PC-3 (cell line): ENCODE measurements around the gene SRI. TPM values are rescaled to one million over a fixed set of nuclear protein-coding genes. Genes with fewer than 3 reads are reported as not detected.

Experiments used
- ATAC-seq: fragments of 200-7000 bp; cut with Tn5 transposase; 2 replicates; pipeline ENCODE4 v1.9.1; 2020; ENCODE audit warnings: mild to moderate bottlenecking, moderate library complexity
- BruUV-seq: library from RNA; stranded (reverse); fragments of 400-500 nt; replicated peaks from 2 replicates; lab custom pipeline; 2021; lab: Mats Ljungman, UMichigan
- CTCF ChIA-PET: fragments of 300-600 bp; sonication (Branson Sonifier 250); formaldehyde crosslinking; loops from one replicate; lab custom pipeline; 2022; ENCODE audit warnings: antibody characterized with exemption; lab: Charles Lee
- POLR2A ChIA-PET: fragments of 300-600 bp; sonication (Branson Sonifier 250); formaldehyde crosslinking; loops from one replicate; lab custom pipeline; 2022; ENCODE audit warnings: antibody characterized with exemption; ENCODE audit not compliant: unreplicated experiment; lab: Charles Lee
- DNase-seq: peaks from one replicate; pipeline ENCODE4 v3.0.0-alpha.2; 2015
- H2AFZ ChIP-seq: fragments of 300-600 bp; sonication (generic); 2 replicates; pipeline ENCODE4 v1.6.0; 2016; ENCODE audit warnings: antibody characterized with exemption, low read length
- H3F3A ChIP-seq: fragments of 300-600 bp; sonication (generic); one replicate; pipeline ENCODE4 v1.6.0; 2017; ENCODE audit warnings: antibody characterized with exemption, low read length, control low read depth, mild to moderate bottlenecking; ENCODE audit not compliant: unreplicated experiment
- H3K27ac ChIP-seq: fragments of 300-600 bp; sonication (generic); 2 replicates; pipeline ENCODE4 v1.5.1; 2016; ENCODE audit warnings: mild to moderate bottlenecking, low read length
- H3K27me3 ChIP-seq: fragments of 300-600 bp; sonication (generic); 2 replicates; pipeline ENCODE4 v1.6.1; 2016; ENCODE audit warnings: low read length, mixed read lengths
- H3K36me3 ChIP-seq: fragments of 300-600 bp; sonication (generic); 2 replicates; pipeline ENCODE4 v1.6.1; 2016; ENCODE audit warnings: low read depth, mixed run types, low read length, mixed read lengths
- H3K4me1 ChIP-seq: fragments of 300-600 bp; sonication (generic); 2 replicates; pipeline ENCODE4 v1.5.1; 2016; ENCODE audit warnings: low read length; ENCODE audit not compliant: insufficient read depth
- H3K4me2 ChIP-seq: fragments of 300-600 bp; sonication (generic); 2 replicates; pipeline ENCODE4 v1.6.0; 2016; ENCODE audit warnings: low read length
- H3K4me3 ChIP-seq: fragments of 300-600 bp; sonication (generic); 2 replicates; pipeline ENCODE4 v1.5.1; 2016; ENCODE audit warnings: mild to moderate bottlenecking, low read length, mixed read lengths
- H3K79me2 ChIP-seq: fragments of 300-600 bp; sonication (generic); 2 replicates; pipeline ENCODE4 v1.6.1; 2017; ENCODE audit warnings: low read length, mixed read lengths
- H3K9ac ChIP-seq: fragments of 300-600 bp; sonication (generic); 2 replicates; pipeline ENCODE4 v1.6.0; 2016; ENCODE audit warnings: mild to moderate bottlenecking, low read length
- H3K9me2 ChIP-seq: fragments of 300-600 bp; sonication (generic); replicated peaks from 2 replicates; pipeline ENCODE4 v1.6.1; 2016; ENCODE audit warnings: mixed run types, low read length, mixed read lengths
- H3K9me3 ChIP-seq: fragments of 300-600 bp; sonication (generic); 2 replicates; pipeline ENCODE4 v1.6.1; 2016; ENCODE audit warnings: low read length, mixed read lengths
- H4K20me1 ChIP-seq: fragments of 300-600 bp; sonication (generic); 2 replicates; pipeline ENCODE4 v1.6.1; 2016; ENCODE audit warnings: low read length, mixed read lengths
- EZH2 ChIP-seq: fragments of 300-600 bp; sonication (generic); IDR thresholded peaks from one replicate; pipeline ENCODE4 v1.6.1; 2017; ENCODE audit warnings: antibody characterized with exemption, mild to moderate bottlenecking, low read length; ENCODE audit not compliant: unreplicated experiment
- EZH2phosphoT487 ChIP-seq: fragments of 300-600 bp; sonication (generic); IDR thresholded peaks from 2 replicates; pipeline ENCODE4 v1.6.1; 2018; ENCODE audit warnings: mild to moderate bottlenecking, antibody characterized with exemption, low read length, borderline replicate concordance
- intact Hi-C: fragments of 100-400 bp; cut with micrococcal nuclease; formaldehyde crosslinking; loops from 2 replicates; pipeline ENCODE4 v1.9.0; 2023
- total RNA-seq: library from RNA; depleted of rRNA; stranded (reverse); fragments of >200 nt; gene quantifications from 2 replicates; pipeline ENCODE4 v1.2.3, GENCODE V29; 2014
- TF ChIP-seq, protein P1 (sequence below): fragments of 300-600 bp; sonication (generic); conservative IDR thresholded peaks from 2 replicates; pipeline ENCODE4 v1.5.1; 2017; ENCODE audit warnings: antibody characterized with exemption, low read depth, mild to moderate bottlenecking, low read length

The SRI gene
- total RNA-seq, 1 experiment from 2014 or later = 151 TPM

DNA sequence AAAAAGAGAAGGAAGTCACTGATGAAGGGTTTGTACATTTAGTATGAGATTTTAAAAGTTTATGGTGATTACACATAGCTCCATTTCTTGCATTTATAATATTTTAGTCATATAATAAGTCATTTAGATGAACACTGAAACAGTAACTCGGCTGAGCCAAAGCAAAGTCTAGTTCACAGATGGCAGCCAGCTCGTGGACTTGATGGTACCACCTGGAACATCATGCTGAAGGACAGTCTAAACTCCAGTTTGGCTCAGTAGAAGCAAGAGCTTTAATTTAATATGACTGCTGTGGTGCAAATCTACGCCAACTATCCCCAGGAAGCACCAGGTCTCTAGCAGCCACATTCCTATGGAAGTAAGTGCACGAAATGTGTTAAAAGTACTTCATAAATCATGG is 16.4 kb downstream of the SRI start:
- POLR2A ChIA-PET = interaction anchor here (0.5 kb wide), 1 partner anchor 17 kb away, joined by 7 read pairs; no protein-coding TSS in a partner anchor
- Histone ChIP-seq H3K79me2 (no peaks in the 10 kb centered on the region), H3K4me2 (no peak overlapping the region), H3F3A (no peaks in the 10 kb centered on the region), H3K27me3 (no peaks in the 10 kb centered on the region), H3K9me2 (no peaks in the 10 kb centered on the region), H3K9me3 (no peaks in the 10 kb centered on the region), H3K4me3 (no peak overlapping the region), H3K27ac (no peak overlapping the region), H3K9ac (no peak overlapping the region), H2AFZ (no peak overlapping the region), H3K4me1 (no peaks in the 10 kb centered on the region), H4K20me1 (no peaks in the 10 kb centered on the region), H3K36me3 (peaks cover 43% of the 10 kb centered on the region)
- no peak for ATAC-seq
- no peak for TF ChIP-seq EZH2phosphoT487
- TF ChIP-seq EZH2 = no peak
- TF ChIP-seq, protein P1, sequence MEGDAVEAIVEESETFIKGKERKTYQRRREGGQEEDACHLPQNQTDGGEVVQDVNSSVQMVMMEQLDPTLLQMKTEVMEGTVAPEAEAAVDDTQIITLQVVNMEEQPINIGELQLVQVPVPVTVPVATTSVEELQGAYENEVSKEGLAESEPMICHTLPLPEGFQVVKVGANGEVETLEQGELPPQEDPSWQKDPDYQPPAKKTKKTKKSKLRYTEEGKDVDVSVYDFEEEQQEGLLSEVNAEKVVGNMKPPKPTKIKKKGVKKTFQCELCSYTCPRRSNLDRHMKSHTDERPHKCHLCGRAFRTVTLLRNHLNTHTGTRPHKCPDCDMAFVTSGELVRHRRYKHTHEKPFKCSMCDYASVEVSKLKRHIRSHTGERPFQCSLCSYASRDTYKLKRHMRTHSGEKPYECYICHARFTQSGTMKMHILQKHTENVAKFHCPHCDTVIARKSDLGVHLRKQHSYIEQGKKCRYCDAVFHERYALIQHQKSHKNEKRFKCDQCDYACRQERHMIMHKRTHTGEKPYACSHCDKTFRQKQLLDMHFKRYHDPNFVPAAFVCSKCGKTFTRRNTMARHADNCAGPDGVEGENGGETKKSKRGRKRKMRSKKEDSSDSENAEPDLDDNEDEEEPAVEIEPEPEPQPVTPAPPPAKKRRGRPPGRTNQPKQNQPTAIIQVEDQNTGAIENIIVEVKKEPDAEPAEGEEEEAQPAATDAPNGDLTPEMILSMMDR = no peak
- intact Hi-C loops = no loop called here
- no TSS peak for BruUV-seq
- DNase-seq = no peak
- CTCF ChIA-PET = no interaction called here

DNA sequence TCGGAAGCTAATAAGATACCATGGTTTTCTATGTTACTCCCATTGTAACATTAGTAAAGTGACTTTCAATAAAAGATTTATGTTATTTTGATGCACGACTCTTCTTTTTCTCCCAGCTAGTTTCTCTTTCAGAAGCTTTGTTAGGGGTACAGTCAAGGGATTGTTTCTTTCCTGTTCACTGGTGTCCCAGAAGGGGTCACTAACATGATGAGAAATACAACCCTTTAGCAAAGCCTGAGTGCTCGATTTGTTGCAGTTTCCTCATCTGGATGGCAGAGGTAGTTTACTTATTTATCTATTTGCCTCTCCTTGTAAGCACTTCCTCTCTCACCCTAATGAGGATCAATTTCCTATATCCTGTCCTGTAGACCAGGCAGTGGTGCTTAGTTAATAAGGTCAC is 17.0 kb downstream of the SRI start:
- ChIA-PET POLR2A (interaction anchor here (0.5 kb wide), 1 partner anchor 18 kb away, joined by 7 read pairs; no protein-coding TSS in a partner anchor), CTCF (no interaction called here)
- intact Hi-C loops = no loop called here

DNA sequence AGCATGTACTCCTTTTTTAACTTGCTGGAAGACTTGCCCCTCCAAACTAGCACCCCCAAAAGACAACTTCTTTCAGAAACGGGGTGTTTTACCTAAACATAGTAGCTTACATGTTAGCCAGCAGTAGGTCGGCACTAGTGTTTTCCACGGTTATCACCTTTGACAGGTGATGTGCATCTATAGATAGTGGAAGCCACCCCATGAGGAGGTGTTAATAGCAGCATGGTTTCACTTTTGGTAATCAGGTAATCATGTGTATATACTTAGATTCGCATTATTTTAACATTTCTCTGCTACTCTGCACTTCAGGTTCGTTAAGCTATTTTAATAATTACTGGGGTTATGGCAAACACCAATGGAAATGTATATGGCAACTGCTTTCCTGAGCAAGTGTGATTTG is 17.6 kb downstream of the SRI start:
- no peaks in the 10 kb centered on the region for H3F3A ChIP-seq
- no peak overlapping the region for H3K9ac ChIP-seq
- H2AFZ ChIP-seq = no peak overlapping the region
- ATAC-seq (no peak), DNase-seq (no peak)
- H3K9me3 ChIP-seq = no peaks in the 10 kb centered on the region
- ChIA-PET POLR2A (no interaction called here), CTCF (no interaction called here)
- no peaks in the 10 kb centered on the region for H3K79me2 ChIP-seq
- no peak overlapping the region for H3K4me3 ChIP-seq
- no peaks in the 10 kb centered on the region for H3K9me2 ChIP-seq
- TF ChIP-seq EZH2phosphoT487 = no peak
- TF ChIP-seq EZH2 = no peak
- TF ChIP-seq, protein P1 = no peak
- H3K27me3 ChIP-seq = no peaks in the 10 kb centered on the region
- H3K4me1 ChIP-seq = no peaks in the 10 kb centered on the region
- no TSS peak for BruUV-seq
- no peak overlapping the region for H3K27ac ChIP-seq
- intact Hi-C loops = no loop called here
- no peaks in the 10 kb centered on the region for H4K20me1 ChIP-seq
- H3K36me3 ChIP-seq = peaks cover 33% of the 10 kb centered on the region
- no peak overlapping the region for H3K4me2 ChIP-seq

More for the DNA sequence above, 17.0 kb downstream of the SRI start:
- Histone ChIP-seq H3K4me2 (no peak overlapping the region), H3K4me1 (no peaks in the 10 kb centered on the region), H3K27me3 (no peaks in the 10 kb centered on the region), H3K9ac (no peak overlapping the region), H3K79me2 (no peaks in the 10 kb centered on the region), H3K9me2 (no peaks in the 10 kb centered on the region), H3K4me3 (no peak overlapping the region), H3K36me3 (peaks cover 37% of the 10 kb centered on the region), H2AFZ (no peak overlapping the region), H3F3A (no peaks in the 10 kb centered on the region), H4K20me1 (no peaks in the 10 kb centered on the region), H3K27ac (no peak overlapping the region), H3K9me3 (no peaks in the 10 kb centered on the region)
- DNase-seq = no peak
- no TSS peak for BruUV-seq
- no peak for ATAC-seq
- no peak for TF ChIP-seq EZH2phosphoT487
- TF ChIP-seq EZH2 = no peak
- TF ChIP-seq, protein P1 = no peak
